HL-60 (cell line): Measurements from ENCODE around the gene ASCC1.
A peak's percentile ranks its signal among the peaks of the same experiment; 100 is the strongest.

Experiments used
- DNase-seq, 2 experiments: peaks; one replicate each; pipeline ENCODE4 v3.0.0-alpha.2; 2010 to 2020; ENCODE audit warnings: low read depth in 1 of 2, low spot score in 1 of 2
- H3K27ac ChIP-seq: fragments of 250-450 bp; sonication (Bioruptor Pico); replicated peaks from 2 replicates; pipeline ENCODE4 v1.5.1; 2020; ENCODE audit warnings: mild to moderate bottlenecking, moderate library complexity
- H3K27me3 ChIP-seq: fragments of 250-450 bp; sonication (Bioruptor Pico); 2 replicates; pipeline ENCODE4 v1.5.1; 2021; ENCODE audit warnings: mild to moderate bottlenecking, moderate library complexity; ENCODE audit not compliant: insufficient read depth, poor library complexity, severe bottlenecking
- H3K4me3 ChIP-seq: replicated peaks from 2 replicates; pipeline ENCODE4 v1.5.1; 2011; ENCODE audit warnings: mild to moderate bottlenecking, control low read depth, low read length; ENCODE audit not compliant: insufficient read depth
- GABPA ChIP-seq: IDR thresholded peaks from 2 replicates; pipeline ENCODE4 v1.6.1; 2012; ENCODE audit warnings: low read depth
- POLR2AphosphoS5 ChIP-seq: IDR thresholded peaks from 2 replicates; pipeline ENCODE4 v1.6.1; 2012; ENCODE audit warnings: low read depth
- SPI1 ChIP-seq: IDR thresholded peaks from 2 replicates; pipeline ENCODE4 v1.6.1; 2012; ENCODE audit warnings: low read depth, mild to moderate bottlenecking, borderline replicate concordance
- TF ChIP-seq, protein P1 (sequence below): IDR thresholded peaks from one replicate; pipeline ENCODE4 v1.5.1; 2011; ENCODE audit warnings: low read length, control low read depth, inconsistent platforms; ENCODE audit not compliant: insufficient read depth
- TF ChIP-seq, protein P2 (sequence below): IDR thresholded peaks from 2 replicates; pipeline ENCODE4 v1.6.1; 2012; ENCODE audit warnings: low read depth; ENCODE audit not compliant: insufficient replicate concordance

Gene ASCC1

GRCh38 chr10:72086466-72087391 is 129.3 kb downstream of the ASCC1 start:
- peak overlapping the region; percentile 28 for H3K4me3 ChIP-seq
- peaks cover 13% of the 10 kb centered on the region for H3K27me3 ChIP-seq
- DNase-seq: peak; percentile 16 to 41
- H3K27ac ChIP-seq: no peak overlapping the region
- TF ChIP-seq SPI1: peak; percentile 52
- TF ChIP-seq, protein P1, sequence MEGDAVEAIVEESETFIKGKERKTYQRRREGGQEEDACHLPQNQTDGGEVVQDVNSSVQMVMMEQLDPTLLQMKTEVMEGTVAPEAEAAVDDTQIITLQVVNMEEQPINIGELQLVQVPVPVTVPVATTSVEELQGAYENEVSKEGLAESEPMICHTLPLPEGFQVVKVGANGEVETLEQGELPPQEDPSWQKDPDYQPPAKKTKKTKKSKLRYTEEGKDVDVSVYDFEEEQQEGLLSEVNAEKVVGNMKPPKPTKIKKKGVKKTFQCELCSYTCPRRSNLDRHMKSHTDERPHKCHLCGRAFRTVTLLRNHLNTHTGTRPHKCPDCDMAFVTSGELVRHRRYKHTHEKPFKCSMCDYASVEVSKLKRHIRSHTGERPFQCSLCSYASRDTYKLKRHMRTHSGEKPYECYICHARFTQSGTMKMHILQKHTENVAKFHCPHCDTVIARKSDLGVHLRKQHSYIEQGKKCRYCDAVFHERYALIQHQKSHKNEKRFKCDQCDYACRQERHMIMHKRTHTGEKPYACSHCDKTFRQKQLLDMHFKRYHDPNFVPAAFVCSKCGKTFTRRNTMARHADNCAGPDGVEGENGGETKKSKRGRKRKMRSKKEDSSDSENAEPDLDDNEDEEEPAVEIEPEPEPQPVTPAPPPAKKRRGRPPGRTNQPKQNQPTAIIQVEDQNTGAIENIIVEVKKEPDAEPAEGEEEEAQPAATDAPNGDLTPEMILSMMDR: no peak
- TF ChIP-seq, protein P2, sequence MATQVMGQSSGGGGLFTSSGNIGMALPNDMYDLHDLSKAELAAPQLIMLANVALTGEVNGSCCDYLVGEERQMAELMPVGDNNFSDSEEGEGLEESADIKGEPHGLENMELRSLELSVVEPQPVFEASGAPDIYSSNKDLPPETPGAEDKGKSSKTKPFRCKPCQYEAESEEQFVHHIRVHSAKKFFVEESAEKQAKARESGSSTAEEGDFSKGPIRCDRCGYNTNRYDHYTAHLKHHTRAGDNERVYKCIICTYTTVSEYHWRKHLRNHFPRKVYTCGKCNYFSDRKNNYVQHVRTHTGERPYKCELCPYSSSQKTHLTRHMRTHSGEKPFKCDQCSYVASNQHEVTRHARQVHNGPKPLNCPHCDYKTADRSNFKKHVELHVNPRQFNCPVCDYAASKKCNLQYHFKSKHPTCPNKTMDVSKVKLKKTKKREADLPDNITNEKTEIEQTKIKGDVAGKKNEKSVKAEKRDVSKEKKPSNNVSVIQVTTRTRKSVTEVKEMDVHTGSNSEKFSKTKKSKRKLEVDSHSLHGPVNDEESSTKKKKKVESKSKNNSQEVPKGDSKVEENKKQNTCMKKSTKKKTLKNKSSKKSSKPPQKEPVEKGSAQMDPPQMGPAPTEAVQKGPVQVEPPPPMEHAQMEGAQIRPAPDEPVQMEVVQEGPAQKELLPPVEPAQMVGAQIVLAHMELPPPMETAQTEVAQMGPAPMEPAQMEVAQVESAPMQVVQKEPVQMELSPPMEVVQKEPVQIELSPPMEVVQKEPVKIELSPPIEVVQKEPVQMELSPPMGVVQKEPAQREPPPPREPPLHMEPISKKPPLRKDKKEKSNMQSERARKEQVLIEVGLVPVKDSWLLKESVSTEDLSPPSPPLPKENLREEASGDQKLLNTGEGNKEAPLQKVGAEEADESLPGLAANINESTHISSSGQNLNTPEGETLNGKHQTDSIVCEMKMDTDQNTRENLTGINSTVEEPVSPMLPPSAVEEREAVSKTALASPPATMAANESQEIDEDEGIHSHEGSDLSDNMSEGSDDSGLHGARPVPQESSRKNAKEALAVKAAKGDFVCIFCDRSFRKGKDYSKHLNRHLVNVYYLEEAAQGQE: no peak

DNA sequence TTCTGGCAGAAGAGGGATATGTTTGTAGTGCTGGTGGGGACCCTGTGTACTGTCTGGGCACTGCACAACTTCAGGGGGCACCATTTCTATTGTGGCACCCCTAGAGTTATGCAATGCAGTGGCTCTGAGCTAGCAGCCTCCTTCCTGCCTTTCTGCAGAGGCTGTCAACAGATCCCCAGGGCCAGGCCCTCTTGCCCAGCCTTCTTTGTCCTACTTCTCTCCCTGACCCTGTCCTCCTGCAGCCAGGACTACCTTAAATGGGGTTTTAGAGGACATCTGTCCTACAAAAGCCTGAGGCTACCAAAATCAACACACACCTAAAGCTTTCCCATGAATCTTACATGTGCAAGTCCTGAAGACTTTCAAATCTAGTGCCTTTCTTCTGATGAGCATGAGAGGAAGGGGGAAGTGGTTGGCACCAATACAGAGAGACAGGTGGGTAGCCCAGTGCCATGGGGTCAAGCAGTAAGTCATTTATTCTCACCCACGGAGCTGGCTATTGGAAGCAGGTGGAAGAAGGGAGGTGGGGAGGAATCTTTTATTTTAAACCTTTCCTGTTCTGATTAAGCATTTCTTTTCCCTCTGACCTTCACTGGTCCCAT is 130.1 kb downstream of the ASCC1 start:
- no peak overlapping the region for H3K27ac ChIP-seq
- no peak for DNase-seq
- no peak overlapping the region for H3K4me3 ChIP-seq
- H3K27me3 ChIP-seq: peaks cover 13% of the 10 kb centered on the region
- TF ChIP-seq POLR2AphosphoS5 (no peak), SPI1 (peak; percentile 63; the same call in 1 of the 2 replicates), GABPA (no peak)
- TF ChIP-seq, protein P2: no peak
- TF ChIP-seq, protein P1: no peak

GRCh38 chr10:72085166-72085565 is 130.9 kb downstream of the ASCC1 start:
- no peak overlapping the region for H3K27ac ChIP-seq
- H3K27me3 ChIP-seq: peaks cover 13% of the 10 kb centered on the region
- DNase-seq: no peak
- TF ChIP-seq, protein P2: no peak
- TF ChIP-seq GABPA (no peak), SPI1 (no peak), POLR2AphosphoS5 (no peak)
- TF ChIP-seq, protein P1: no peak
- no peak overlapping the region for H3K4me3 ChIP-seq
